SIG-M5 treated with dmso at 0.1 percent for 504 hours (cell line): Measurements from ENCODE around the gene DOK6.

Experiments
- DNase-seq: peaks from one replicate; lab custom pipeline; 2025; ENCODE audit not compliant: unreplicated experiment; lab: John Stamatoyannopoulos, UW

DOK6 gene

DNA sequence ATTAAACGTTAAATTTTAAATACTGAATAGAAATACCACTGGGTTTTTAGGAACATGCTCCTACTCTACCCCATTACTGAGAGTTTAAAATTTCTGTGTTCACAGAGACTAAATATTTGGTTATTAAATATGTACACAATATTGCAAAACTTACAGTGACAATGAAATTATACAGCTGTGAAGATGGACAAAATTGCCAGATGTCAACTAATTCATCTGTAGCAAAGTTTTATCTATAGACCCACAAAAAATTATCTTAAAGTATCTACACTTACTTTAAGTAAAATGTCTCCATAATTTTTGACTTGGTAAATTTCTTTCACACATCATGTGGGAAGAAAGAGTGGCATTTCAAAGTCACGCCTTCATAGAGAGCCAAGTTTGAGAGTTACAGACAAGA is 333.8 kb downstream of the DOK6 start:
- no peak for DNase-seq

DNA sequence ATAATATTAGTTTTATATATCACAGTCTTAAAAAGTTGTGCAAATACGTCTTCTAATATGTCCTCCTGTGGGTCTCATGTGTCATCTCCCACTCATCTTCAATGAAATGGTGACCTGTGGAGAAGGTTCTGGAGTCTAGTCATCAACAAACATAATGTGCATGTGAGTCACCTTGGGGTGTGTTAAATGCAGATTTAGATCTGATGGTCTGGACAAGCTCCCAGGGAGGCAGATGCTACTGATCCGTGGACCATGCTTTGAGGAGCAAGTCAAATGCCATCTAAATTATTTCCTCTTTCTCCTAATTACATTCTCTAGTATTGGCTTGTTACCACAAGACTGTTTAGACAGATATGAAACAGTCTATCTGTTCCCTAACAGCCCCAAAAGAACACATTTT is 336.0 kb downstream of the DOK6 start:
- no peak for DNase-seq

DNA sequence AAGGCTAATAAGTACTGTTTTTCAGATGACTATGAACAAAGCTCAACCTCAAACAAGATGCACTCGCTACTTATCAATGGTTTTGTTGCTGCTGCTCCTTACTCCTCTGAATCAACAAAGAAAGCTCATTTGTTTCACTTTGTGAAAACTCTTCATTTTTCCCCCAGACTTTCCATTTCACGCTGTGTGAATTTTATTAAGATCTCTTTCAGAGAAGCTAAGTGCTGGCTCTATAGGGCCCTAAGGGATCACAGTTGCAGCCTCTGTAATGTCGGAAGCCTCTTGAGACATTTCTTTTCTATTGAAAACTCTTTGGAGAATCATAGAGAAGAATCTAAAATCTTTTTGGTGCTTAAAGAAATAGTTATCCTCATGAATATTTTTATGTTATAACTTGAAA is 337.2 kb downstream of the DOK6 start:
- DNase-seq, result no peak

DNA sequence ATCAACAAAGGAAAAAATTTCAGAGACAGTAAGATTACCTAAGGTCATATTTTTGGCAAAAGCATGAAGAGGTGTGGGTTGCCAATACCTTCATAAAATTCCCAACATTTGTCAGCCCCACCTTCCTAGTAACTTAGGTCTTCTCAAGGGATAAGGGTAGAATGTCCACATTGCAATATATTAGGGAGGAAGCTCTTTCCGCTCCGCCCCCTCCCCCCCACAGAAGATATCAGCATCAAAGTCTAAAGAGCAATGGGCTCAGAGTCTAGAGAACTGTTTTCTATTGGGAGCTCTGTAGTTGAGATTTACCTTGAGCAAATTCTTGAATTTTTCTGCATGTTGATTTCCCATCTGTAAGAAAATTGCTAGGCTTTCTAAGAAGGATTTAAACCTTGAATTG is 346.7 kb downstream of the DOK6 start:
- no peak for DNase-seq

DNA sequence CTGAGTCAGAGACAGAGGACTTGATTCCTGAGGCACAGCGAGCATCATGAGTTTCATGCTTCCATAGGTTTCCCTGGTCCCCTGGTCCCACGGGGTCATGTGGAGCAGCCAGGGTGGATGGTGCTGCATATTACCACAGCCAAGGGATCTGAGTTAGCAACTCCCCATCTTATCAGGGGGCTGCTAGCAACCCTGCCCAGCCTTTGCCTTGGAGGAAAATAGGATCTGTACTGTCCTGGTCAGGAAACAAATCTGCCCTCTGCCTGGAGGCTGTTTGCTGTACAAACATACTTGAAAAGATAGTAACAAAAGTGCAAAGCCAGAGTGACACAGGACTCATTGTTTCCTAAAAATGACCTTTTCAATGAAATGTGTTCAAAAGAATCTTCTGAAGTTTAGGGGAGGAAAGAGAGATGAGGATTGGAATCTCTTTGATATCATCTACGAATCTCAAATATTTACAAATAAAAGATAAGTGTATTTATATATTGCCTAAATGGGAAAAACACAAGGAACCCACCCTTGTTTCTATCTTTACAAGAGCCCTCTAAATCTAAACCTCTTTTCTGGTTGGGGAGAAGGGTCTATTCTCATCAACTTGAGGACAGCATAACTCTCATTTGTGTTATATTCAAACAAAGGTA is 352.2 kb downstream of the DOK6 start:
- no peak for DNase-seq

DNA sequence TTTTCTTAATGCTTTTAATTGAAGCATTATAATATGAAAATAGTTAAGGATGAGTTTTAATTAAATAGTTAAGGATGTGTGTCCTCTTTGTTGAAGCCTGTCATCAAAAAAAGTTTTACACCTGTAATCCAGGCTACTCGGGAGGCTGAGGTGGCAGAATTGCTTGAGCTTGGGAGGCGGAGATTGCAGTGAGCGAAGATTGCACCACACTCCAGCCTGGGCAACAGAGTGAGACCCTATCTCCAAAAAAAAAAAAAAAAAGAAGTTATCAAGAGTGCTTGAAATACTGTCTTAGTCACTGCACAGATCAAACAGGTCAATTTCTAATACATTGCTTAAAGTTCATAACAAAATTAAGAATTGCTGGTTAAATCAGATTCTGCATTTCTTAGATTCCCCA is 353.4 kb downstream of the DOK6 start:
- DNase-seq, result no peak

DNA sequence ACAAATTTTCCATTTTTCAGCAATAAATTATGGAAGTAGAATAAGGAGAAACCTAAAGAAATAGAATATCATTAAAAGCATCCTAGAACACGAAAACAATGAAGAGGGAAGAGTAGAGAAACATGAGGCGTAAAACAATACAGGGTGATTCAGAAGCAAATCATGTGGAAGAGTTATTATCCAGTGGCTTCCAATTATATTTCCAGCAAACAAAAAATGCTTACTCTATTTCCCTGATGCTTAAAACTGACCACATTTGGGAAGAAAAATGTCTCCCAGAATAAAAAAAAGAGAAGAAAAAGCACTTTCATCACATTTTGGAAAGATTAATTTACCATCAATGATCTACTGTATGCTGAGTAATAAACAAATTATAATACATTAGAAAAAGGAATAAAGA is 354.4 kb downstream of the DOK6 start:
- no peak for DNase-seq

DNA sequence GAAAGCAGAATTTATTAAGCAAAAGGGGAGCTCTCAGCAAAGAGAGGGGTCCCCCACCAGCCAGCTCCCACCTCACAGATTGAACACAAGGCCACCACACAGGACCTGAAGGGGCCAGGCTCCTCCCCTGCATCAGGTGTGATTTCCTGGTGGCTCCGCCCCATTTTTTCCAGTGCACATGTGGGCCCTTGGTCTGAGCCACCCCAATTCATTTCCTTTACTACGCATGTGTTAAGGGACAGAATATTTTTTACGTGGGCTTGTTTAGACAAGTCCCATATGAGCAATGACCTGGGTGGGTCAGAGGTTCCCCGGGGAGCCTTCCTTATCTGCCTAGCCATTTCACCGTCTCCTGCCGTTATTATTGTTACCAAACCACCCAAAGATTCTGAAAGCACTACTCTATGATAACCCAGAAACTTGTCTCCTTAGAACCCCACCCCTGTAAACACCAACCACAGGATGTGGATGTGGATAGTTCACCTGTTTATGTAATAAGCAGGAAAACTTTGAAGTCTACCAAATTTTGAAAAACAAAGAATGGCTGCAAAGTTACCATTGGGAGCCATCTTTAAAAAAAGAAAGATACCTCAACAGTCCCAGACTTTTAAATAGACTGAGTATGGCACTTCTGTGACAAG is 355.3 kb downstream of the DOK6 start:
- no peak for DNase-seq

DNA sequence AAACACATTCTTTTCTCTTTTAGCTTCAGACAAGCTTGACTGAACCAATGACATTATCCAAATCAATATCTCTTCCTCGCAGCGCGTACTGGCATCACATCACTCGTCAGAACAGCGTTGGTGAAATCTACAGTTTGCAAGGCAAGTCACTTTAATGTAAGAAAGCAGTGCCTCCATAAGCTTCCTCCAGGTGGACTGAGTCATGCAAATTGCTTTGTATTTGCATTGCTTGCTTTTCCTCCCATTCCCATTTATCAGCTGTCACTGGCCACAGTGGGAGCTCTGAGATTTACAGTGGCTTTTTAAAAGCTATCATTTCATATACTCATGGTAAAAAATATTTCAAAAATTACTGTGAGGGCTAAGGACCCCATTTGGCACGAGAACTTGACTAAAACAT is 357.0 kb downstream of the DOK6 start:
- DNase-seq, result no peak

DNA sequence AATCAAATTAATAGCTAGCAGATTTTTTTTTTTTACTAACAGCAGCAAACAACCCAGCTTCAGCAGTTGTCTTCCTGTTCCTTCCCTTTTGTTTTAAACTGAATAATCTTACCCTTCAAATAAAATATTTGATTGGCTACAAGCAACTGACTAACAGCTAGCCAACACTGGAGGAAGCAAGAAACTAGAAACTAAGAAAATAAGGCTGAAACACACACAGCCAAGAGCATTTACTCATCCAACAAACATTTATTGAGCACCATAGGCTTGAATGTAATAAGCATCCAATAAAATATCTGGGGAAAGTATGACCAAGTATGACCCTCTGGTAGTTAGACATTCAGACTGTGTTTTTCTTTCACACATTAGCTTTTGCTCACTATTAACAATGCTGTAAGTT is 357.8 kb downstream of the DOK6 start:
- DNase-seq, result no peak

DNA sequence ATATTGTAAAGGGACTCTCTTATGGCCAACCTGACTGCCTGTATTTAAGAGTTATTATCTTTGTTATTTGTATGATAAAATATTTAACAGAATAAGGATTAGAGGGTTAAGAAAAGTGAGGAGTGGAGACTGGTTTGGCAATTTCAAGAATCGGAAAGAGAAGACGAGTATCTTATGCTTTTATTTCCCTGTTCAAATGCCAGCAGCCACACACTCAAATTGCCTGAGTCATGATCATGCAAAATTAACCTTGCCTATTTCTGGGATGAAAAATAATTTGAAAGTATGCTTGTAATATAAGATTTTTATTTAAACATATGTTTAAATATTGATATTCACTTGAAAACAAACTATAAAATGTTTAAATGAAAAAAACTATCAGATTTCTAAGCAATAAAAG is 358.4 kb downstream of the DOK6 start:
- no peak for DNase-seq

DNA sequence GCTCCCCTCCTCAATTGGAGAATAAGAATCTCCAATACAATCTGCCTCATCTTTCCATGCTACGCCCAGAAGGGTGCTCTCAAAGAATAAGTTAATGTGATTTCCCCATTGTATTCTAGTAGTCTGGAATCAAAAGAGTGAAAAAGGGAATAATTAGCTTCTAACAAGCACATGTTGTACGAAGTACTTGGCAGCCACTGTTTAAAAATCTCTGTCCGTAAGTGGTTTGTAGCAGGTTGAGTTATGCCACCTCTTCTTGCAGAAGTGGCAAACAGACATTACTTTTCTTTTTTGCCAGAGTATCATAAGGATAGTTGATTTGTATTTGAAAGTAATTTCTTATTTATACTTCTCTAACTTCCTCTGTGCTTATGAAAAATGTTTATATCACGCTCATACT is 362.3 kb downstream of the DOK6 start:
- DNase-seq, result no peak

DNA sequence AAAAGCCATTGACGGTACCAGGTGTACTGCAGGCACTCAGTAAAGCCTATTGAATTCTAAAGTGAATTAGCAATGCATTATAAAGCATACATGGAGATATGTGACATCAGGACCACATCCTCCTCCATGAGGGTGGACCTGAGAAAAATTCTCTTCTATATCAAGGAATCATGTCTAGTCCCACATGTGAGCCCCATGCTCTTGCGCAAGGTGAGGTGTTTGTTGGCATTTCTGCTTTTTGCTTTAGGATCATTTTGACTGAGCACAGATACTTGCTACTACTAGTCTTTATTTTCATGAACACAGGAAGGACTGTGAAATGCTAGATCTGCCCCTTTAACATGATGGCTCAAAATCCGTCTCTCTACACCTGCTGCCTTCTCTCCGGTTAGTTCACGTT is 363.1 kb downstream of the DOK6 start:
- DNase-seq, result no peak

DNA sequence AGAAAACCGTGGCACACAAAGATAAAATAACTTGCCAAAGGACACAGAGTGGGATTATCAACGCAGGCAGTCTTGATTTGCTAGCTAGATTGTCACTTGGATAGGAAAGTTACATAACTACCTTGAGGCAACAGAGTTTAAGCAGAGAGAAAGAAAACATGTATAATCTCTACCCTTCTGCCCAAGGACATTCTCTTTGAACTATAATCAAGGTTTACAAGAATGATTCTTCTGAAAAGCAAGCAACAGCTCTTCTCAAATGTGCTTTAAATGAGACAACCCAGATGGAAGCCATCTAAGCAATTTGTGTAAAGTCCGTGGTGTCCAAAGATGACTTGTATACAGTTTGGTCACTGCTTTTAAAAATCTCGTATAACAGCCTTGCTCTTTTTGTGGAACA is 369.6 kb downstream of the DOK6 start:
- DNase-seq, result no peak

DNA sequence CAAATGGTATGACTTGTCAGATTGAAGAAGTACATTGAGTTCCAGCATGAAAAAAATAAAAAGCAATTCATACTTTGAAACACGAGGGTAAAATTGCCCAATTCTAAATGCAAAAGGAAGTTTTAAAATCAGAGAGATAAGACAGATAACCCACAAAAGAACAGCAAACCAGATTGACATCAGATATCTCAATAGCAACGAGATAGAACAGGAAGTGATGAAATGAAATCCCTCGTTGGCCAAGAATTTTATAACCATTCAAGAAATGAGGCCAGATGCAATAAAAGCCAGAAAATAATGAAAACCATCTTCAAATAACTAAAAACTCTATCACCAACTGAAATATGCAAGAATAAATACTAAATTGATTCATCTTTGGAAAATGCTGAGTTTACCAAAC is 374.1 kb downstream of the DOK6 start:
- peak; percentile 16 for DNase-seq

DNA sequence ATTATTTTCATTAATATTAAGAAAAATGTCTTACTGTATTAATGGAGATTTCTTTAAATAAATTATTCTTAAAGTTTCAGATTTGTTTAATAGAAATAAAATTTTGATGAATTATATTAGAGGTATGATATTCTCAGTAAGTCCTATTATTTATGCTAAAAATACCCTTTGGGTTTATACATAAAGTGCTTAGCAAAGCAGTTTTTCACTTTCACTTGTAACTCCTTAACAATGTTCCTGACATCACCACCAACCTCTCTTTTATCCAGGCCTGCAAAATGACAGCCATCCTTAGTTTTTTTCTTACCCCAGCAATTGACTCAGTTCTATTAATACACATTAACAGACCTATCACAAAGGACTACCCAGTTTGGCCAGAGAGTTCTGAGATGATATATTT is 376.6 kb downstream of the DOK6 start:
- DNase-seq, result no peak

DNA sequence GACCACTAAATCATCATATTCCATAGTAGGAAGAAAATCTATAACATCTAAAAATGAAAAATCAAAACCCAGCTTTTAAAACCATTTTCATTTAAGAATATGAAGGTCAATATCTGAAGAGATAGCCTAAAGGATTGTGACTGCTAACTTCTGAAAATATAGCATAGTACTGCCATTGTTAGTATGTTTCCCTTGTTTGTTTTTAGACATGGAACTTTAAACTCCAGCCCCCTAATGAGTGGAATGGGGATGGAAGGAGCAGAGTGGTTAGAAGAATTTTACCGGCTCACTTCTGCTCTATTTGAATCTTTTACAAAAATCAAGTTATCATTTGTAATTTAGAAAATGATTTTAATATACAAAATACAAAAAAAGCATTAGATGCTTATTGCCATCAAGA is 378.0 kb downstream of the DOK6 start:
- no peak for DNase-seq

DNA sequence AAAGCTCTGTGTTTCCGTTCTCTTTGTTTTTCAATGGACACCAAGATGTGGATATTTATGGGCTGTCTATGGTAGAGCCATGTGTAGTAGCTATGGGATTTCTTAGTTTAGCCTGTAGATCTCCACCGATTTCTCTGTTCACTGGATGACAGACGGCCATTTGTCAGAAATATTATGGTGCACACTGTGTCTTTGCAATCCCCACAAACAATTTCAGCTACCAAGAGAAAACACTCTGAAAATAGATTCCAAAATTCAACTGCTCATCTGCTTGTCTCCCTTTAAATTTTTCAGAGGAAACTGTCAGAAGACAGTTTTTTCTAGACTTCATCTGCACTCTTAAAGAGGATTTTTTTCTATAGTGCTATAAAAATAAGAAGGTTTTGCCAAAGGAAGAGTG is 380.2 kb downstream of the DOK6 start:
- DNase-seq, result no peak

DNA sequence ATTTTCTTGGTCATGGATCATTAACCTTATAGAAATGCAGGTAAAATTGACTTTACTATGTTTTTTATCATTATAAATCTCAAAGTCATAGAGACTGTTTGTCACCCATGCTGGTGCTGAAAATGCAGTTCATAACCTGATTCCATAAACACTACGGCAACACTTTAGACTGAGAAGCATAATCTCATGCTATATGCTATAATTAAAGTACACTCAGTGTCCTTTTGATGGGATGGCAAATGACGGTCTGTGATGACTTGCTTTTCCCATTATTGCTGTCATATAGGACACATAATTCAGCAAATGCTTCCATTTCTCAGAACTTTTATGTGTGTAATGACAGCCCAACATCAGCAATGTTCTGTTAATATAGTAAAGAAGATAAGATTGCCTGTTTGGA is 384.1 kb downstream of the DOK6 start:
- no peak for DNase-seq

DNA sequence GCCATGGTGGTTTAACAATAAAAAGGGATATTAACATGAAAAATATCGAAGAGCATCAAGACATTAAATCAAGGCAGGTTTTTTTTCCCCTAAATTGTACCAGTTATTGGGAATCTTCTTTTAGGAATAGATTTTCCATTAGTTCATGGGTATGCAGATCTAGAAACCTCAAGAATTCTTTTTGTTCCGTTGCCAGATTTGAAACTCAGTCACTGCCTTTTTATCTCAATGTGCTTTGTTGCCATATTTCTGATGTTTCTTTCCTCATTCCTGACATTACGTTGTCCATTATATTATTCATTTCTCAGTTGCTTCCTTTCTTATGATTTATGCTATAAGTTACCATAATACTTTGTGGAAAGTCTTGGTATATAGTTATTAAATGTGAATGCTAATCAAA is 384.8 kb downstream of the DOK6 start:
- DNase-seq, result no peak

DNA sequence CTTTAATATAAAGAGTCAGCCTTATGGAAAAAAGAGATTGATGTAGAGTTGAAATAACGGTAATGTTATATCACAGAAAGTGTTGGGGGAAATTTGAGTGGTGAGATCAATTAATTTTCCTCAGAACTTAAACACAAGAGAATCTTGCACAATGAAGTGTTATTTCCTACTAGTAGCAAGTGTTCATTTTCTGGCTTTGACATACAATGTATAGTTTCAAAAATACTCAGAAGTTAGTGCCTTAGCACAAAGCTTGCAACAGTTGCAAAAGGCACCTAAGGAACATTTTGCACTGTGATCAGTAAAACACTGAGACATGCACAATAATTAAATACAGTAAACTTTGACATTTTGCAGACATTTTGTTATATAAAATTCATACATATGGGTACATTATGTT is 385.7 kb downstream of the DOK6 start:
- no peak for DNase-seq

DNA sequence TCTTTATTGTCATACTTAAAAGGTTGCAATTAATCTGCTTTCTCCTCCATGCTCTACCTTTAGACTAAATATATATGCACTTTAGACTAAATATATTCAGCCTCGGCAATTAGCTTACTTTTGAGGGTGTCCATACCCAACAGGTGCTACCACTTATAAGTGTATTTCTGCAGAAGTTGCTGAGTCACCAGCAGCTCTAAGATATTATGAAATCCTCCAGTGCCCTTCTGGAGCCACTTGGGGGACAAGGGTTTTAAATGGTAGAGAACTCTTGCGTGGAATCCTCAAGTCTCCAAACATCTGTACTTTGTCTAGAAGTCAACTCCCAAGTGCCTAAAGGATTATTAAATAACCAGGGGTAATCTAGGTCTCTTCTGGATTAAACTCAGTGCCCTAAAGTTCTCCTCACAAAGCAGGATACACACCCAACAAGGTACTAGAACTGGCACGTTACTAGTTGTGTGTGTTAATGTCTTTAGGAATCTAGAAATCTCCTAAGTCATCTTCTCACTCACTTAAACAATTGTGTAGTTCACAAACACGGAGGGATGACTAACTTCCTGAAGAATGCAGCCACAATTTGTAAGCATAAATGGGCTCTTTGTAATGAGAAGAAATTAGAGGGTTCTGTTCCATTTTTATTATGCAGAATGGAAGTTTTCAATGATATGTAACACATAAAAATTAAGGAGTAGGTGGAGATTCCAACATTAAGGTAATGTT is 387.3 kb downstream of the DOK6 start:
- no peak for DNase-seq

DNA sequence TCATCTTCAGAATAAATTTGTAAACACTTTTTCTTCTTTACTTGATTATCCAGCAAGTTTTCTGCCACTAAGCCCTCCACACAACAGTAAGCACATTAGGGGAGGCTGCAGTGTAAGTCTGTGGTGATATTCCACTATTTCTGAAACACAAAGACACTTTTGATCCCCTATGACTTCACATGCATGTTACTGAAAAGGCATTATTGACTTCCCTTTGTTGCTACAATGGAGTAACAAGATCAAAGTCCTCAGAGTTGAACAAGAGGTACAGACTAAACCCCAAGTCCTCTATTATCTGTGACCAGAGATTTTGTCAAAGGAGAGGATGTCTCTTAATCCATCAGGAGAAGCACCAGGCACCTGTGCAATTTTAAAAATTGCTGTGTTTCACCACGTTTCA is 389.1 kb downstream of the DOK6 start:
- DNase-seq, result no peak
